ENCODE results near the gene C6orf62.
"Not testable (repeated sequence)": the region's sequence is repeated elsewhere in the genome, so short reads cannot be mapped to it uniquely, and the experiment has no call there.

Gene C6orf62

DNA sequence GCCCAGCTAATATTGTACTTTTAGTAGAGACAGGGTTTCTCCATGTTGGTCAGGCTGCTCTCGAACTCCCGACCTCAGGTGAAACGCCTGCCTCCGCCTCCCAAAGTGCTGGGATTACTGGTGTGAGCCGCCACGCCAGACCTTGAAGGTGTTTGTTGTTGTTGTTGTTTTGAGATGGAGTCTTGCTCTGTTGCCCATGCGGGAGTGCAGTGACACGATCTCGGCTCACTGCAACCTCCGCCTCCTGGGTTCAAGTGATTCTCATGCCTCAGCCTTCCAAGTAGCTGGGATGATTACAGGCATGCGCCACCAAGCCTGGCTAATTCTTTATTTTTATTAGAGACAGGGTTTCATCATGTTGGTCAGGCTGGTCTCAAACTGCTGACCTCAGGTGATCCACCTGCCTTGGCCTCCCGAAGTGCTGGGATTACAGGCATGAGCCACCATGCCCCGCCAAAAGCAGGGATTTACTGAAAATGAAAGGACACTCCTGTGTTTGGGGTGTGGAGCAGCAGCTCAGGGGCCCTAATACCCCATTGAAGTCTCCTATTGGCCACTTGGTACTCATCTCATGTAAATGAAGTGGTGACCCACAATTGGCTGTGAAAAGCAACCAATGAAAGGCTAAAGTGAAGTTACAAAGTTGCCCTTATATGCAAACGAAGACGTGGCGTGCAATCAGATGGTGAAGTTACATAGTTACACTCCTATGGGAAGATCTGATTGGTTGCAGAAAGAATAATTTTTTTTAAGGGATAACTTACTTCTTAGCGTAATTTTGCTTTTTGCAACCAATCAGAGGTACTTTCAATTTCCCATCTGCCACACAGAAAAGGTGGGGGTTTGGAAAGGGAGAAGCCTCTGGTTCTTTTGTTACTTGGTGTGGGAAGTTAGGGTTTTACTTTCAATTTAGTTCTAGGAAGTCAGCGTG, 50.6 kb downstream of the C6orf62 start:
- DNase-seq (ENCODE audit: low read depth, low spot score) = not testable (repeated sequence)

DNA sequence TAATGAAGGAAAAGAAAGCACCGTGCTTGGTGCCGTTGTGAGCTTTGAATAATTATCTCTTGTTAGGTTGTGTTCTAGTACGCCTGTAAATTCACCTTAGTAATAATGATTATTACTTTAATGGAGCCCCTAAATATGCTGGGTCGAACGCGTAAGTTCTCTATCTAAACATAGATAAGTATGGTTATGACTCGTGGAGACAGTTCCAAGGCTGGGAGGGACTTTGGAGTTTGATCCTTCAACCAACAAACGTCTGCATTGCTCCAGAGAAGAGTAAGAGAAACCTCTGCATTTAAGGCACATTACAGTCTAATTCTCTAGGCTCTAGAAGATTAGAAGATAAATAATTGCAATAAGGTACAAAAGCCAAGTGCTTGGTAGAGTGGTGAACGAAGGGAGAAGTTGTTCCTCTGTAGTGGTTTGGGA, 51.6 kb downstream of the C6orf62 start:
- DNase-seq (ENCODE audit: low read depth, low spot score) = no peak

DNA sequence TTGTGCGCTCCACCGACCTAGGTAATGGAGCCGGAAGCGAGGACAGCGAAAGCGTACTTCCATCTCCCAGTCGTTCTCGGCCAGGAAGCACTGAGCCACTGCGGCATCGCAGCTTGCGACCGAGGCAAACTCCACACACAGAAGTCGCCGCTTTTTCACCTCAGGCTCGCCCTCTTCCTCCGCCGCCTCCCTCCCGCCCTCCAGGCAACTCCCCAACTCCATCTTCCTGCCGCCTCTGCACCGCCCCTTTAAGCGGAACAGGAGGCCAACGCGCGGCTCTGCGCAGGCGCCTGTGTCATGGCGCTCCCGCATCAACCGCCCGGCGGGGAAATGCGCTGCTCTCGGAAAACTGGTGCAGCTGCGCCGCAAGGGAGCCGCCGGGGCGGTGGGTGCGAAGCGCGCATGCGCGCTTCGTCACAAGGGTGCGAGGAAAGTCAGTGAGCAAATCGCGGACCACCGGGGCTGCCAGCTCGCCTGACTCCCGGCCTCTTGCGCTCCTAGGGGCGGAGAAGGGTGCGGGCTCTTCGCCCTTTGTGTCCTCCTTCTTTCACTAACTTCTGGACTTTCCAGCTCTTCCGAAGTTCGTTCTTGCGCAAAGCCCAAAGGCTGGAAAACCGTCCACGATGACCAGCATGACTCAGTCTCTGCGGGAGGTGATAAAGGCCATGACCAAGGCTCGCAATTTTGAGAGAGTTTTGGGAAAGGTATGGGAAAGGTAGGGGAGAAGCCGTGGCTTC, 52.1 kb downstream of the C6orf62 start, which contains the start of the genes ACOT13 and TDP2:
TSS of gene ACOT13 (plus strand) at position 437 of the 737 bp plus-strand sequence. CDS start at position 624, 187 bp downstream.
TSS of gene TDP2 (minus strand) at position 259 of the 737 bp plus-strand sequence. CDS start at position 222, 37 bp downstream.
- peak; percentile 99 for DNase-seq (ENCODE audit: low read depth, low spot score)

DNA sequence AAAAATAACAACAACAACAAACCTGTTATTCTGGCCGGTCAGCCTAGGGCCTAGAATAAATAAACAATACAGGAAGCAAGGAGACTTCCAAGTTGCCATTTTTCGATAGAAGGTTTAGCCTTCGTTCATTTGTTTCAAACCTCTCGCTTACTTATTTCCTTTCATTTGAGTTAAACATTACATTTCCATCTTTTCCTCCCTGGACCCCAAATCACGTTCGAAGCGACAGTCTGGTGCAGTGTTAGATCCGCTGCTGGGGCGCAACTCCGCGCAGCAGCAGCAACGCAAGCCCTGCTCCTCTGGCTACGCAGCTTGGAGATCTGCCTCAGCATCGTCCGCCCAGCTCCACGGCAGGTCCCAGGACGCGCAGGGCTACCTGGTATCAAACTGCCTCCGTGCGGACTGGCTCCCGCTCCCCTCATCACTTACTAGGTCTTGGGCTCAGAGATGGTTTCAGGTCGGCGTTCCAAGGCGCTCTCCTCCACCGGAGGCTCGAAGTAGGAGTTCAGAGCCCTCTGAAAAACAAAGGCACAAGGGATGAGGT, 52.8 kb downstream of the C6orf62 start:
- DNase-seq (ENCODE audit: low read depth, low spot score) = peak; percentile 72

DNA sequence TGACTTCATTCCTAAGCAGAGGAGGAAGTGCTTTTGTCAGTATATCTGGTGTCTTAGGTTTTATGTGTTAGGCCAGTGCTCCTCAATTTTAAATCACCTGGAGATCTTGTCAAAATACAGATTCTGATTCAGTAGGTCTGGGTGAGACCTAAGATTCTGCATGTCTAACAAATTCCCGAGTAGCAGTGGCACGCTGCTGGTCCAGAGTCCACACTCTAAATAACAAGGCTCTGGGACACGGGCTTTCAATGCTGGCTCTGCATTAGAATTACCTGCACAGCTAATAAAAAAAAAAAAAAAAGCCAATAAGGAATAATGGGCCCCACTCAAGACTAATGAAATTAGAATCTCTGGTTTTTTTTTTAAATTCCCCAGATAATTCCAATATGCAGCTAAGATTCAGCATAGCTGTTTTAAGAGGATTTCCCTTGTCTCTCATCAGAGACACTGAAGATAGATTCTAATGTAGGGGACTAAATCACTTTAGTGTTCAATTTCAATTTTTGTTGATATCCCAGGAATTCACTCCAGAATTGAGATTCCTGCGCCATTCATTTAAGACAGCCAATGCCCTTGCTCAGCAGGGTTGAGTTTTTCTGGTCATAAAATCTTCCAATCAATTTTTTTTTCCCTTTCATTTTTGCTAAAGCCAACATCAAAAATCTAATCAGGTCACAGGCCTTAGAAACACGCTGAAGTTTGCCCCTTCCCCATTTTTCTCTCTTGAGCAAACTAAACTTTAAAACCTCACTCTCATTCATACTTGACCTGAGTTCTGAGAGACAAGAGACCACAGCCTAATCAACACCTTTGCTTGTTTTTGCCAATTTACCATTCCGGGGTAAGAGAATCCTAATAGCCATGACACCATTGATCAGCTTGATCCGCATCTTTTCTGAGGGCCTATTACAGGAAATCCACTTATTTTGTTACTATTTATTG, 54.6 kb downstream of the C6orf62 start:
- no peak for DNase-seq (ENCODE audit: low read depth, low spot score)

DNA sequence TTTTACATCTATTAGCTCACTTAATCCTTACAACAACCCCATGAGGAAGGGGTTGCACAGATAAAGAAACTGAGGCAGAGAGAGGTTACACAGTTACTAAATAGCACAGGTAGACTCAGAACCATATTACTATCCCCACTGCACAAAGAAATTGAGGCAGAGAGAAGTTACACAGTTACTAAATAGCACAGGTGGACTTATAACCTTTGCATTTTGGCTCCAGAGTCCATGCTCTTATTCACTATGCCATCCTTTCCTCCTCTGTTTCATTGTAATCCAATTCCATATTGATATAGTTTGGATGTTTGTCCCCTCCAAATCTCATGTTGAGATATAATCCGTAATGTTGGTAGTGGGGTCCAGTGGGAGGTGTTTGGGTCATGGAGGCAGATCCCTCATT, 55.8 kb downstream of the C6orf62 start:
- no peak for DNase-seq (ENCODE audit: low read depth, low spot score)

DNA sequence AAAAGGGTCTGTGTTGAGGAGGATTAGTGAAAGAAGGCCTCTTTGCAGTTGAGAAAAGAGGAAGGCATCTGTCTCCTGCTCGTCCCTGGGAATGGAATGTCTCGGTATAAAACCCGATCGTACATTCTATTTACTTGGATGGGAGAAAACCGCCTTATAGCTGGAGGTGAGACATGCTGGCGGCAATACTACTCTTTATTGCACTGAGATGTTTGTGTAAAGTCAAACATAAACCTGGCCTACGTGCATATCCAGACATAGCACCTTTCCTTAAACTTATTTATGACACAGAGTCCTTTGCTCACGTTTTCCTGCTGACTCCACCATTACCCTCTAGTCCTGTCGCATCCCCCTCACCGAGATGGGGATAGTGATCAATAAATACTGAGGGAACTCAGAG, 56.7 kb downstream of the C6orf62 start:
- DNase-seq (ENCODE audit: low read depth, low spot score) = no peak

DNA sequence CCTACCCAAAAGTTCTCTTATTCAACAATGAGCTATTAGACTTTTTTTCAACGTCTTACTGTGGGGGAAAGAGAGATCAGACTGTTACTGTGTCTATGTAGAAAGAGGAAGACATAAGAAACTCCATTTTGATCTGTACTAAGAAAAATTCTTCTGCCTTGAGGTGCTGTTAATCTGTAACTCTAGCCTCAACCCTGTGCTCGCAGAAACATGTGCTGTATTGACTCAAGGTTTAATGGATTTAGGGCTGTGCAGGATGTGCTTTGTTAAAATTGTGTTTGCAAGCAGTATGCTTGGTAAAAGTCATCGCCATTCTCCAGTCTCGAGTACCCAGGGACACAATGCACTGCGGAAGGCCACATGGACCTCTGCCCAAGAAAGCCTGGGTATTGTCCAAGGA, 57.2 kb downstream of the C6orf62 start:
- DNase-seq (ENCODE audit: low read depth, low spot score) = not testable (repeated sequence)

DNA sequence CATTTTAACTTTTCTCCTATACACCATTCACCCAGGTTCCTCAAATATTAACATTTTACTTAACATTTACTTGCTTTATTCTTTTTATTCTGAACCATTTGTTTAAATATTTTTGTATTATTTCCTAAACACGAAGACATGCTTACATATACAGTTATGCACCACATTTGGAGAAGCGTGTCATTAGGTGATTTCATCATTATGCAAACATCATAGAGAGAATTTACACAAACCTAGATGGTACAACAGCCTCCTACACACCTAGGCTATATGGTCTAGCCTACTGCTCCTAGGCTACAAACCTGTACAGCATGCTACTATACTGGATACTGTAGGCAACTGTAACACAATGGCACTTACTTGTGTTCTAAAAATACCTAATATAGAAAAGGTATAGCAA, 58.8 kb downstream of the C6orf62 start:
- no peak for DNase-seq (ENCODE audit: low read depth, low spot score)

DNA sequence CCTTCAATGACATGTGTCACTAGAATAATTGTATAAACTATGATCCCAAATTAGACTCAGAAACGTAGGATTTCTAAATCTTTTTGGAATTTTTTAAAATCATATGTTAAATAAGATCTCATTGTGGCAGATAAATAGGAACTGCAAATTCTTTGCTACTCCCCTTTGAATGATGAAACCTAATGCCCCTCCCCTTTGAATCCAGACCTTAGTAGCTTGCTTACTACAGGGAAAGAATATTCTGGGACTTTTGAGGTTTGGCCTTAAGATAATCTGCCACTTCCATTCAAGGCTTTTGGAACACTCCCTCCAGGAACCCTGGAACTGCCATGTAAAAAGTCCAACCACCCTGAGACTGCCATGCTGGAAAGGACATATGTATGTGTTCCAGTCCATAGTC, 59.4 kb downstream of the C6orf62 start:
- no peak for DNase-seq (ENCODE audit: low read depth, low spot score)

DNA sequence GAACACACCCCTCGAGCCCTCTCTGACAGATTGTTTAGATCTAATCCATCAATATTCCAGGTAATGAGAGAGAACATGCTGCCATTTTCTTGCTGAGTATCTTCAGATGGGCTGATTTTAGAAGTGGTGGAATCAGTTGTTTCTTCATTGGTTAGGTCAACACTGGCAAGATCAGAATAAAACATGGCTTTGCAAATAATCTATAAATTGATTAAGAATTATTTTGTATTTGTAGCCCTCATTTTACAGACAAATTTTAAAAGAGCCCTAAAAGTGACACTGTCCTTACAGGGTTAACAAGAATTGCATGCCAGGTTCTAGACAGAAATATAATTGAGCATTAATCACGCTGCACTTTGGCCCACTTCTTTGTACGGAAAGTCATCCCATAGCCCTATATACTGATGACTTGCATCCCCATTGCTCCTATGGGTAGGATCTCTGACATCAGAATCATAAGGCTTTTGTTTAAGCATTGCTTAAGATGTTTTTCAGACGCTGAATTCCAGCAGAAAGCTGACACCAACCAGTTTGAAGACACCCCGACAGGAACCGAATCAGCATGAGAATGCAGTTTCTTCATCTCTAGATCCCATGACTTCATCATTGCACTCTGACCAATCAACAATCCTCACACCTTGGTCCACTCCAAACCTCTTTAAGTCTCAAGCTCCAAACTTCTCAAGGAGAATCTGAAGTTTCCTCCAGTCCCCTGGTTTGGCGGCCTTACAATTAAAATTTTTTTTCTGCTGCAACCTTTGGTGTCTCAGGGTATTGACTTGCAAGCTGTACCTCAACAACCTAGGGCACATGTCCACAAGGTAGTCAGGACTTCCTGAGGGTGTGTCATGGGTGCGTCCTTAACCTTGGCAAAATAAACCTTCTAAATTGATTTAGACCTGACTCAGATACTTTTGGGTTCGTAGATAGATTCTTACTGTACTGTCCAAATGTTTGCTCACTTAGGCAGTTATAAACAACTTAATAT, 60.1 kb downstream of the C6orf62 start:
- no peak for DNase-seq (ENCODE audit: low read depth, low spot score)

DNA sequence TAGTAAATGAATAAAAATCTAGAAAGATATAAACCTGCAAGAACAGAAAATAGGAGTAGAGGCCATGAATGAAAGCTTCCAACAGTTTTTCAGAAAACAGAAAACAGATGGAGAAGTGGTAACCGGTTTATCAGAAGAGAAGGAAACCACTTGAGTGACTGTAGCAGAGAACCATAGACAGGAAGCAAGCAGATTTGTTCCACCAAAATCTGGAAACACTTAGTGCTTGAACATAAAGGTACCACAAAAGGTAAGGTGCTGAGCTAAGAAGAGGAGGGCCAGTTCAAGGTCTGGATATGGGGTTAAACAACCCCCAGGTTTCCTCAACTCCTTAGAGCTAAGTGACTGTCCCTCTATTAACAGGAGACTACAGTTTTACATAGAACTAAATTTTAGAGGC, 63.7 kb downstream of the C6orf62 start:
- no peak for DNase-seq (ENCODE audit: low read depth, low spot score)

Measured in astrocyte of the hippocampus (primary cell).